H1 (cell line): ENCODE measurements around the gene FAM184B. TPM values are rescaled to one million over a fixed set of nuclear protein-coding genes. Genes with fewer than 3 reads are reported as not detected.
A peak's percentile ranks its signal among the peaks of the same experiment; 100 is the strongest.

Source experiments
- BCL11A ChIP-seq, 2 experiments: IDR thresholded peaks; one replicate each; pipeline ENCODE4 v1.6.1; 2011; ENCODE audit warnings: low read depth in 2 of 2, low read length in 2 of 2, mild to moderate bottlenecking in 2 of 2
- CEBPB ChIP-seq: IDR thresholded peaks from 2 replicates; pipeline ENCODE4 v1.6.1; 2012; ENCODE audit warnings: low read depth, low read length
- ZNF274 ChIP-seq: IDR thresholded peaks from 2 replicates; pipeline ENCODE4 v1.7.0; 2012; ENCODE audit warnings: low read length, borderline replicate concordance; ENCODE audit errors: extremely low read depth
- polyA plus RNA-seq, 7 experiments: library from polyadenylated mRNA; depleted of rRNA in 3 of 7; stranded (reverse) in 5 of 7; unstranded in 2 of 7; fragments of >200 nt in 5 of 7; fragments of 200-250 nt in 2 of 7; gene quantifications; 1 replicate in 5 of 7; 2 replicates in 1 of 7; 4 replicates in 1 of 7; pipeline versions ENCODE4 v1.2.1 to v1.2.3, GENCODE V29; 2011 to 2013; ENCODE audit warnings: missing spikeins in 2 of 7, mixed read lengths in 2 of 7
- total RNA-seq: library from RNA; stranded (reverse); fragmentation: NEBNext Ultra II Directional; extraction: Animal tissue kit (Norgen Biotek cat#: 25700); gene quantifications from 2 replicates; pipeline ENCODE4 v1.2.1, GENCODE V29; 2021

Gene FAM184B
- total and polyA plus RNA-seq, 2 of the 8 experiments (the other 6 are each of a cell fraction or from before 2014, with no cell fraction given) = 0.05 to 0.39 TPM

GRCh38 chr4:17614416-17615299 is 166.8 kb downstream of the FAM184B start, which contains the start of gene MED28 (continued):
- TF ChIP-seq CEBPB (peak; percentile 96), BCL11A (IDR thresholded peaks at IDR 0.05; ENCODE audit: low read depth in 2 of 2, low read length in 2 of 2) (no peak), ZNF274 (no peak)
